C1 segment of cervical spinal cord (tissue), 14 donors: ENCODE data around the gene HECW1.

Source experiments
- DNase-seq, 14 donors: peaks; one replicate each; lab custom pipeline; 2025; lab: John Stamatoyannopoulos, UW

Gene HECW1

GRCh38 chr7:43430411-43430810, 318.0 kb downstream of the HECW1 start:
- DNase-seq, result no peak

DNA sequence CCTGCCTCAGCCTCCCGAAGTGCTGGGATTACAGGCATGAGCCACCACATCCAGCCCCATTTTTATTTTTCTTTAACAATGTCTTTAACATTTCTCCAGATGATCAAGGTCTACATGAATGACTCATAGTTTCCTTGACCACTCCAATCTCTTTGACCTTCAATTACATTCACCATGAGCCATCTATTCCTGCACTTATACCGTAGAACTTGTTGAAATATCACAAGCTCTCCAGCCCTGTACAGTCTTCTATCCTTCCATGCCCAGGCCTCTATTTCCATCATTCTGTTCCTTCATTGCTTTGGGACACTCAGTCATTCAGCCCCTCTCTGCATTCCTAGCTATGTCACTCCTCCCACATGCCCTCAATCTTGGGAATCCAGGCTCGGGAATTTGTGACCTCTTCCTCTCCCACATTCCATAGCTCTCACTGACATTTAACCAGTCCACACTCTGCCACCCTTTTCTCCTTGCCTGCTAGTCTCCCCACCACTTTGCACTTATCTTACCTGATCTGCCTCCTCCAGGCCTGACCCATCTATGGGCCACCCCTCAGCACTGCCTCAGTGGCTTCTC, 318.7 kb downstream of the HECW1 start:
- DNase-seq, result no peak

DNA sequence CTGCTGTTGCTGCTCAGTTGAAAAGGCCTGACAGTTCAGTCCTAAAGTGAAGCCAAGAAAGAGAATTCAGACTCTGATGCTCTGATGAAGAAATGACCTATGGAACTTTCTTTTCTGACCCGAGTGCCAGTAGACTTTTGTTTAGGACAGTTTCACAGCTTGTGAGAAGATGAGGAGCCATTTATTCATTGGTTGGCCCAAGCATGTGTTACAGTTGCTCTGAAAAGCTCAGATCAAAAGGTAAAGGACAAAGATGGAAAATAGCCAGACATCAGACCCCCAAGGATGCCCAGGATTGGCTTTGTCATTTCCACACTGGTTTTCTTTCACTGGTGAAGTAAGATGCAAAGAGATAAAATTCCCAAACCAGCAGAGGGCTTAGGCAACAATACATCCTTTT, 321.2 kb downstream of the HECW1 start:
- DNase-seq, result no peak

DNA sequence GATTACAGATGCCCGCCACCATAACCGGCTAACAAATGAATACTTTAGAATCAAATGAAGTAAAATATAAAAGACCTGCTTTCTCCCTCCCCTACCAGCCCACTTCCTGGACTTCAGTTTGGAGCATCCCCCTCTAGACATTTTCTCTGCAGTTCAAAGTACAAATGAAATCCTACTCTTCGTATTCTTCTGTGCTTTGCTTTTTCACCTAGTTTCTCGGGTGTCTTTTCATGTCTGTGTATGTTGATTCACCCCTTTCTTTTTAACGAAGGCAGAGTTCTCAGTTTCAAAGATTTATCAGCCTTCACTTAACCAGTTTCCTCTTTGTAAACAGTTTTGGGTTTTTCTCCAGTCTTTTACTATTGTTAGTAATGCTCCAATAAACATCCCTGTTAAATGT, 324.6 kb downstream of the HECW1 start:
- DNase-seq, result no peak

DNA sequence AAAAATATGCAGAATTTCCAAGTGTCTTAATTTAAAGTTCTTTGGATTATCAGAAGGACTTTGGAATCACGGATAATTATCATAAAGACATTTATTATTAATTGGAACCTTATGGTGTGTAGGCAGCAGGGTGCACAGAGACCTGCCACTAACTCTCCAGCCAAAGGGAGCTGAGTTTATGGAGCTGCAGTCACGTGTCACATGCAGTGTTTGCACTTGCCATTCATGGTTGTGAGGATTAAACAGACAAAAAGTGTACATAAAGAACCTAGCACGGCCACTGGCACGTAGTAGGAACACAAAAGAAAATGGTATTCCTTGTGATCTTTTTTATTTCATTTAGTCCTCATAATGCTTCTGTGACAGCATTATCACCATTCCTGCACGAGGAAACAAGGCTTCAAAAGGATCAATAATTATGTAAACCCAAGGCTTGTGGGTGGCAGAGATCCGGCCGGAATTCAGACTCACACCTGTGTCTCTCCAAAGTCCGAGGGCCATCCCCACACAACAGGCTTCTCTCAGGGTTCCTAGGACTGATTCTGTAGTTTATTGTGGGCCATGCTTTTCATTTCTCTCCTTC, 326.5 kb downstream of the HECW1 start:
- DNase-seq, result no peak

GRCh38 chr7:43439631-43440401, 327.4 kb downstream of the HECW1 start:
- peak in 4 of 14 donors; percentile 8 to 18 (median 12) for DNase-seq

- no peak for DNase-seq
These were observed 329.0 kb downstream of the HECW1 start for GRCh38 chr7:43441231-43442130.

DNA sequence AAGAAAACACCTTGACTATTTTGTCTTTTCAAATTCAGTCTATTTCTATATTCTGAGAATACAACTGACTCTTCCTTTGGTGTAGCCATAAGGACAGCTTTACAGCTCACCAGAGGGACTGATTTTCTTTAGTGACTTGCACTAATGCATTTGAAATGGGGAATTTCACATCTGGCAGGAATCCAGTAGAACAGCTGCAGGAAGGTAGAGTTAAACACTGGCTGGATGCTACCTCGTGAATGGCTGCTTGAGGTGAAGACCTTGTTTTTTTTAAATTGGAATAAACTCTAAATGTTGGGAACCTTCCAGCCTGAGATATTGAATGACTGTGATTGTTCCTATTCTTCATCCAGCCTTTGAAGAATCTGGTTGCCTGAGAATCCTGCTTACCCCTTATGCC, 330.9 kb downstream of the HECW1 start:
- no peak for DNase-seq

DNA sequence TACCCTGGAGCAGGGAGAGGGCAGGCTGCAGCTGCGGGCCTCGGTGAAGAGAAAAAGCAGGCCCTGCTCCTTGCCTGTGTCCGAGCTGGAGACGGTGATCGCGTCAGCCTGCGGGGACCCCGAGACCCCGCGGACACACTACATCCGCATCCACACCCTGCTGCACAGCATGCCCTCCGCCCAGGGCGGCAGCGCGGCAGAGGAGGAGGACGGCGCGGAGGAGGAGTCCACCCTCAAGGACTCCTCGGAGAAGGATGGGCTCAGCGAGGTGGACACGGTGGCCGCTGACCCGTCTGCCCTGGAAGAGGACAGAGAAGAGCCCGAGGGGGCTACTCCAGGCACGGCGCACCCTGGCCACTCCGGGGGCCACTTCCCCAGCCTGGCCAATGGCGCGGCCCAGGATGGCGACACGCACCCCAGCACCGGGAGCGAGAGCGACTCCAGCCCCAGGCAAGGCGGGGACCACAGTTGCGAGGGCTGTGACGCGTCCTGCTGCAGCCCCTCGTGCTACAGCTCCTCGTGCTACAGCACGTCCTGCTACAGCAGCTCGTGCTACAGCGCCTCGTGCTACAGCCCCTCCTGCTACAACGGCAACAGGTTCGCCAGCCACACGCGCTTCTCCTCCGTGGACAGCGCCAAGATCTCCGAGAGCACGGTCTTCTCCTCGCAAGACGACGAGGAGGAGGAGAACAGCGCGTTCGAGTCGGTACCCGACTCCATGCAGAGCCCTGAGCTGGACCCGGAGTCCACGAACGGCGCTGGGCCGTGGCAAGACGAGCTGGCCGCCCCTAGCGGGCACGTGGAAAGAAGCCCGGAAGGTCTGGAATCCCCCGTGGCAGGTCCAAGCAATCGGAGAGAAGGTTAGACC, 332.5 kb downstream of the HECW1 start:
- no peak for DNase-seq

DNA sequence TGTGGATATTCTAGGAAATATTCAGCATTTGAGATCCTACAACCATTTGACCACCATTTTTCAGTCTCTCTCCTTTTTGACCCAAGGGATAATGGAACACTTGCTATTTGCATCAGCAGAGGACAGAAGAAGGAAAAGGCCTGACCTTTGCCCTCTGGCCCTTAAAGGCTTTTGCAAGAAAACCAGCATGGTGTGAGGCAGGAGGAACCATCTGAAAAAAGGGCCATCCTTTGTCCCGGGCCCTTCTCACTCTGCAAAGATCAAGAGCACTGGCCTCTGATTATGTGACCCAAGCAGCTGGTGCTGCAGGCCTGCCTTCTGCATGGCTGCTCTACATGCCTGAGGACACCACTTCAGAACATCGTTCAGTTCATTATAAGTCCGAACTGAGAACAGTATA, 337.1 kb downstream of the HECW1 start:
- no peak for DNase-seq

DNA sequence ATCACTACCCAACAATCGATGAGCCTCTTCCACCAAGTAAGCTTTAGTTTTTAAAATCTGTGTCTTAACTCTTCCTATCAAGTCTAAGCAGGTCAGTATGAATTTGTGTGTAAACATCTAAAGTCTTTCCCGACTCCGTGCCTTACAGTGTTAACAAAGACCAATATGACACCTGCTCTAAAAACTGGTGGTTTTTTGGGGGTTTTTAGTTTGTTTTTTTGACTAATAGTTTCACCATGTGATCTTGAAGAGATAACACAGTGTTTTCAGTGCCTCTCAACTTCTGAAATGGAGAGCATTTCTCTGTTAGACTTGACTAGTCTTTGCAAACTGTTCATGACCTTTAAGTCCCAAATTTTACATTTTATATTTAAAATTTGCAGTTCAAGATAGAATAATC, 338.4 kb downstream of the HECW1 start:
- no peak for DNase-seq

DNA sequence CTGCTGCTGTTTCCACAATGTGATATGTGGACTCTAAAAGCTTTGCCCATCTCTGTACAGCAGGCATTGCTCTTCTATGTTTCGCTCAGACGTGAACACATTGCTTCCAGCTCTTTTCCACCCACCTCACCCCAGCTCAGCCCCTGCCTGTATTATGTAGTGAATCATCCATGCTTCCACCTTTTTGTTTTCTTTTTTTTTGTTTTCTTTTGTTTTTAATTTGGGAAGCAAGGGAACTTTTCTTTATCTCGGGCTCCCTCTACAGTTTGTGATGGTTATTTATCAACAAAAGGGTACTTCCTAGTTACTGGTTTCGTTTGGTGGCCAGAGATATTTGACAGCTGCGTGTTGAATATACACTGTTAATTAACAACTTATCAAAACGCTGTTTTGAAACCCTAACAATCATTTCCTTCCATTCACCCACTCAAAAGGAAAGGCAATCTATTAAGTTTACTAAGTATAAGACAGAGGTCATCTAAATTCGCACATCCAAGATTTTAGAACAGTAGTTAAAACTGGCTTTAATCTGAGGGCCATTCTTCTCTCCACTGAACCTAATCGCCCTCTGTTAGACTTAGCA, 342.6 kb downstream of the HECW1 start:
- no peak for DNase-seq

GRCh38 chr7:43456200-43456599, 343.8 kb downstream of the HECW1 start:
- peak in 1 of 14 donors; percentile 24 for DNase-seq

DNA sequence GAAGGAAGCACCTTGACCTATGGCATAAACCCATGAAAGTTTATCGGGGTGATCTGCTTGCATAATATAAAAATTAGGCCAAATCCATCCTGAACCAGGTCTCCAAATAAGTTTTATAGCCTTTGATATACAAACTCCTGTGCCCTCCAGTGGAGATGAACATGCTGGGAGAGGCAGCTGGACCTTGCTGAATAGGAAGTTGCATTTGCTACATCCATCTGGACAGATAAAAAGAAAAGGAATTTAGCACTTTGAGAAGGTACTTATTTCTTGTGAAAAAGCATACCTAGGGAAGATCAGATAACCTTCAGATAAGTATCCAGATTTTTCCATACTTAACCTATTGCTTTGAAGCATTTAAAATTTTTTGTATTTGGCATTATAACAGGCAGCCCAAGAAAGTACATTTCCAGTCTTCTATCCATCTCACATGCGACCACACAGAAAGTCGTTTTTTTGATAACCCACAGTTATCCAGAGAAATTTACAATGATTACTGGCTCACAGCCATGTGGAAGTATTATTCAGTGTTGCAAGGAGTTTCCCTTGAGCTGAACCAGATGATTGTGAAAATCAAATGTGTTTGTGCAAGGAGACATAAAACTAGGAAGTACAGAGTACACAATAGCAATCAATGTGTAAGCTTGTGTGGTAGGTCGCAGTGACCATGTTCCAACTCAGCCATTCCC, 346.0 kb downstream of the HECW1 start:
- no peak for DNase-seq

GRCh38 chr7:43459019-43459337, 346.5 kb downstream of the HECW1 start:
- no peak for DNase-seq

- no peak for DNase-seq
These were observed 348.4 kb downstream of the HECW1 start for GRCh38 chr7:43460733-43461348.

GRCh38 chr7:43461349-43462024, 349.0 kb downstream of the HECW1 start:
- no peak for DNase-seq

DNA sequence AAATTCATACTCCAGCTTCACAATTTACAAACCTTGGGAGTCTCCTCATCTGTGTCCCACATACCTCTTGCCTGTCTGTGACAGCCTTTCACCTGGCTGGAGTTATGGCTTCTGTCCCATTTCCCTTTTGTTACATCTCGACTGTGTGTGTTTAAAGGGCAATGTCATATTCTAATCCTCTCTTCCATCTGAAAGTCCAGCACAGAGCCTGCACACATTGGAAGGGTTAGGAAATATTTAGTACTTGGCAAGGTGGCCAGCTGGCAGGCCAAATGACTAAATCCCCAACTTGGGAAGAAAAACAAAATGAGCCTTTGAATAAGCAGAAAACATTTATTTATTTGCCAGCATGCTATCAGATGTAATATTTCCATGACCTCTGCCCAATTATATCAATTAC, 350.4 kb downstream of the HECW1 start:
- peak in 1 of 14 donors; percentile 85 for DNase-seq

GRCh38 chr7:43463401-43463980, 351.0 kb downstream of the HECW1 start:
- peak in 1 of 14 donors; percentile 27 for DNase-seq
